NB4 (cell line): Measurements from ENCODE around the gene ATP8B2.
"Not testable (repeated sequence)": the region's sequence is repeated elsewhere in the genome, so short reads cannot be mapped to it uniquely, and the experiment has no call there.

Source experiments
- DNase-seq: peaks from one replicate; pipeline ENCODE4 v3.0.0; 2010; ENCODE audit warnings: low read depth
- H3K4me3 ChIP-seq: one replicate; pipeline ENCODE4 v1.5.1; 2011; ENCODE audit warnings: mild to moderate bottlenecking, low read depth, low read length, moderate library complexity
- MAX ChIP-seq: IDR thresholded peaks from 2 replicates; pipeline ENCODE4 v1.6.1; 2011; ENCODE audit warnings: low read depth, low read length
- MYC ChIP-seq: IDR thresholded peaks from 2 replicates; pipeline ENCODE4 v1.6.1; 2011; ENCODE audit warnings: low read depth, low read length
- POLR2A ChIP-seq: IDR thresholded peaks from 2 replicates; pipeline ENCODE4 v1.6.1; 2011; ENCODE audit warnings: mild to moderate bottlenecking; ENCODE audit not compliant: insufficient read length; ENCODE audit errors: extremely low read depth
- TF ChIP-seq, protein P1 (sequence below): IDR thresholded peaks from one replicate; pipeline ENCODE4 v1.5.1; 2012; ENCODE audit warnings: low read depth, low read length

ATP8B2 gene

GRCh38 chr1:154338875-154339274 lies 13.6 kb downstream of the ATP8B2 start:
- TF ChIP-seq MAX: no peak
- no peak for TF ChIP-seq POLR2A
- TF ChIP-seq MYC: no peak
- TF ChIP-seq, protein P1, sequence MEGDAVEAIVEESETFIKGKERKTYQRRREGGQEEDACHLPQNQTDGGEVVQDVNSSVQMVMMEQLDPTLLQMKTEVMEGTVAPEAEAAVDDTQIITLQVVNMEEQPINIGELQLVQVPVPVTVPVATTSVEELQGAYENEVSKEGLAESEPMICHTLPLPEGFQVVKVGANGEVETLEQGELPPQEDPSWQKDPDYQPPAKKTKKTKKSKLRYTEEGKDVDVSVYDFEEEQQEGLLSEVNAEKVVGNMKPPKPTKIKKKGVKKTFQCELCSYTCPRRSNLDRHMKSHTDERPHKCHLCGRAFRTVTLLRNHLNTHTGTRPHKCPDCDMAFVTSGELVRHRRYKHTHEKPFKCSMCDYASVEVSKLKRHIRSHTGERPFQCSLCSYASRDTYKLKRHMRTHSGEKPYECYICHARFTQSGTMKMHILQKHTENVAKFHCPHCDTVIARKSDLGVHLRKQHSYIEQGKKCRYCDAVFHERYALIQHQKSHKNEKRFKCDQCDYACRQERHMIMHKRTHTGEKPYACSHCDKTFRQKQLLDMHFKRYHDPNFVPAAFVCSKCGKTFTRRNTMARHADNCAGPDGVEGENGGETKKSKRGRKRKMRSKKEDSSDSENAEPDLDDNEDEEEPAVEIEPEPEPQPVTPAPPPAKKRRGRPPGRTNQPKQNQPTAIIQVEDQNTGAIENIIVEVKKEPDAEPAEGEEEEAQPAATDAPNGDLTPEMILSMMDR: no peak
- no peak overlapping the region for H3K4me3 ChIP-seq
- no peak for DNase-seq

DNA sequence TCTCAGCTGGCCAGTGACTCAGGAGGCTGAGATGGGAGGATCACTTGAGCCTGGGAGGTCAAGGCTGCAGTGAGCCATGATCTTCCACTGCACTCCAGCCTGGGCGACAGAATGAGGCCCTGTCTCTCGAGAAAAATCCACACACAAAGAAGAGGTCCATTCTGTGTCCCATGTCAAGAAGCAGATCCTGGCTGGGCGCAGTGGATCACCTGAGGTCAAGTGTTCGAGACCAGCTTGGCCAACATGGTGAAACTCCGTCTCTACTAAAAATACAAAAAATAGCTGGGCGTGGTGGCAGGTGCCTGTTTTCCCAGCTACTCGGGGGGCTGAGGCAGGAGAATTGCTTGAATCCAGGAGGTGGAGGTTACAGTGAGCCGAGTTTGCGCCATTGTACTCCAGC lies 16.0 kb downstream of the ATP8B2 start:
- not testable (repeated sequence) for H3K4me3 ChIP-seq, DNase-seq

- no peak for TF ChIP-seq POLR2A
- TF ChIP-seq MAX: no peak
- TF ChIP-seq MYC: no peak
- TF ChIP-seq, protein P1: no peak
- no peak overlapping the region for H3K4me3 ChIP-seq
- DNase-seq: no peak
Measured at GRCh38 chr1:154342132-154342531, 16.8 kb downstream of the ATP8B2 start.

GRCh38 chr1:154342836-154343472 lies 17.6 kb downstream of the ATP8B2 start:
- DNase-seq: no peak
- H3K4me3 ChIP-seq: no peak overlapping the region
- TF ChIP-seq MYC (no peak), MAX (peak; percentile 89), POLR2A (no peak)
- TF ChIP-seq, protein P1: no peak

DNA sequence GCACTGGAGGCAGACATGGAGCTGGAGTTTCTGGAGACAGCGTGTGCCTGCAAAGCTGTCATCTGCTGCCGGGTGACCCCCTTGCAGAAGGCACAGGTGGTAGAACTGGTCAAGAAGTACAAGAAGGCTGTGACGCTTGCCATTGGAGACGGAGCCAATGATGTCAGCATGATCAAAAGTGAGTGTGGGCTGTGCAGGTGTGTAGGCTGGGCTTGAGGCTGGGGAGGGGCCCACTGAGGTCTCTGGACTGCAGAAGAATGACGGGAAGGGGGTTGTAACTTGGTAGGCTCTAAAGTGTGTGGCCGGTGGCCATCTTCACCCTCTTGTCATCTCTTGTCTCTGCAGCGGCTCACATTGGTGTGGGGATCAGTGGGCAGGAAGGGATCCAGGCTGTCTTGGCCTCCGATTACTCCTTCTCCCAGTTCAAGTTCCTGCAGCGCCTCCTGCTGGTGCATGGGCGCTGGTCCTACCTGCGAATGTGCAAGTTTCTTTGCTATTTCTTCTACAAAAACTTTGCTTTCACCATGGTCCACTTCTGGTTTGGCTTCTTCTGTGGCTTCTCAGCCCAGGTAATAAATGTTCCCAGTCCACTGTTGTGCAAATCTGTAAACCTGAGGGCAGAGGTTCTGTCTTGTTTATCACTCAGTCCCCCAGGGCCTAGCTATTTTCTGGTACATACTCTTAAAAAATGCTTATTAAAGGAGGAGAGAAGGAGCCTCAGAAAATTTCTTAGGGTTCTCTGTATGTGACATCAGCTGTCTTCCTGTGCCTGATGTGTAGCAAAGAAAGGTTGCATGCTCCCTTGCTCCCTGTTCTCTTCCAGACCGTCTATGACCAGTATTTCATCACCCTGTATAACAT lies 19.9 kb downstream of the ATP8B2 start:
- DNase-seq: peak; percentile 66
- H3K4me3 ChIP-seq: no peak overlapping the region
- TF ChIP-seq, protein P1: peak; percentile 77
- no peak for TF ChIP-seq MYC

DNA sequence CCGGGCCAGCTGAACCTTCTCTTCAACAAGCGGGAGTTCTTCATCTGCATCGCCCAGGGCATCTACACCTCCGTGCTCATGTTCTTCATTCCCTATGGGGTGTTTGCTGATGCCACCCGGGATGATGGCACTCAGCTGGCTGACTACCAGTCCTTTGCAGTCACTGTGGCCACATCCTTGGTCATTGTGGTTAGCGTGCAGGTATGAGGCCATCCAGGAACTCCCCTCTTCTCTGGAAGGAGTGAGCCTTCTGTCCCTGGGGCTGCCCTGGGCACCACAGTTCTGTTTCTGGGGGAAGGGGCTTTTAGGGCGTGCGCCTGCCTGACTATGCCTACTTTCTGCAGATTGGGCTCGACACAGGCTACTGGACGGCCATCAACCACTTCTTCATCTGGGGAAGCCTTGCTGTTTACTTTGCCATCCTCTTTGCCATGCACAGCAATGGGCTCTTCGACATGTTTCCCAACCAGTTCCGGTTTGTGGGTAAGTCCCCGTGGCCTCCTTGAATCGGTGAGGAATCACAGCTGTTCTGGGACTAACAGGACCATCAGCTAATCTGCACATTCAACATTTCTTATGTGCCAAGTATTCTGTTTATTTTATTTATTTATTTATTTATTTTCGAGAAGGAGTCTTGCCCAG lies 21.1 kb downstream of the ATP8B2 start:
- TF ChIP-seq MYC: no peak
- DNase-seq: peak; percentile 25
- no peak overlapping the region for H3K4me3 ChIP-seq

- no peak overlapping the region for H3K4me3 ChIP-seq
- TF ChIP-seq MAX: no peak
- TF ChIP-seq, protein P1: no peak
- TF ChIP-seq POLR2A: no peak
- TF ChIP-seq MYC: no peak
- no peak for DNase-seq
Measured at GRCh38 chr1:154347961-154348360, 22.6 kb downstream of the ATP8B2 start.
